GM19240 (cell line): ENCODE results near the gene CCDC85A.

Experiments
- DNase-seq: peaks from one replicate; pipeline ENCODE4 v3.0.0; 2011; ENCODE audit warnings: low spot score; ENCODE audit not compliant: insufficient read length

The CCDC85A gene

DNA sequence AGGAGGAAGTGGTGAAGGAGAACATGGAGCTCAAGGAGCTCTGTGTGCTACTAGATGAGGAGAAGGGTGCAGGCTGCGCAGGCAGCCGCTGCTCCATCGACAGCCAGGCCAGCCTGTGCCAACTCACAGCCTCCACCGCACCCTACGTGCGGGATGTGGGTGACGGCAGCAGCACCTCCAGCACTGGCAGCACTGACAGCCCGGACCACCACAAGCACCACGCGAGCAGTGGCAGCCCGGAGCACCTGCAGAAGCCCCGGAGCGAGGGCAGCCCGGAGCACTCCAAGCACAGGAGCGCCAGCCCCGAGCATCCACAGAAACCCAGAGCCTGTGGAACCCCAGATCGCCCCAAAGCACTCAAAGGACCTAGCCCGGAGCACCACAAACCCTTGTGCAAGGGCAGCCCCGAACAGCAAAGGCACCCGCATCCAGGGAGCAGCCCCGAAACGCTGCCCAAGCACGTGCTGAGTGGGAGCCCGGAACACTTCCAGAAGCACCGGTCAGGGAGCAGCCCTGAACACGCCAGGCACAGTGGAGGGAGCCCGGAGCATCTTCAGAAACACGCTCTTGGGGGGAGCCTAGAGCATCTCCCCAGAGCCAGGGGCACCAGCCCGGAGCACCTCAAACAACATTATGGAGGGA, 9.0 kb downstream of the CCDC85A start:
- DNase-seq: no peak

DNA sequence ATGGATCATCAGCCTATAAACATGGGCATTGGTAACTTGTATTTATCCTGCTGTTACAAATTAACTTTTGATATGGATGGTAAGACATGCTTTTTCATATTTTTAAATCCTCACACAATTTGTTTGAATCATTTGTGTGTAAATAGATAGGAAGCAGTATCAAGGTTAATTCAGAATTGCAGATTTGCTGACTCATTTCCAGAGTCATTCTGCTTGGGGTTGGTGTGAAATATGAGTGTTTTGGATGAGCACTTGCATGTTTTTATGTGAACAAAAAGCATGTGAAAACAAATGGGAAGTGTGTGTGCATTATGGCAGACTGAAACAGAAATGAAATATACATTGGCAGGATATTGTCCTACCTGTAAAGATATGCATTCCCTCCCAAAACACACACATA, 11.8 kb downstream of the CCDC85A start:
- DNase-seq: no peak

DNA sequence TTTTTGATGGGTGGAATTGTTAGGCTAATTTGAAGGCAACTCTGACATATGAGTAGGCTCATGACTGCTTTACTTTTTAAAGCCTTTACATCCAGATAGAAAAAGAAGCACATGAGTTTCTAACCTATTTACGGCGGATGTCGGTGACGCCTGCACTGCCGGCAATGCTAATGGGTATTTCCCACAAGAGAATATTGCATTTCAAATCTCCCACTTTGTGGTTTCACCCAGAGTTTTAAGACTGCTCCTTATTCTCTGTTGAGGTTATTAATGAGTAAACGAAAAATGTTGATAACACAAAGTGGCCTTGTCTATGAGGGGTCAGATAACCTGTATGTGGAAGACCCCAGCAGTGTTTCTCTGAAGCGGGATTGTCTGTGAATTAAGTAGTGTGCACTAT, 14.0 kb downstream of the CCDC85A start:
- no peak for DNase-seq

DNA sequence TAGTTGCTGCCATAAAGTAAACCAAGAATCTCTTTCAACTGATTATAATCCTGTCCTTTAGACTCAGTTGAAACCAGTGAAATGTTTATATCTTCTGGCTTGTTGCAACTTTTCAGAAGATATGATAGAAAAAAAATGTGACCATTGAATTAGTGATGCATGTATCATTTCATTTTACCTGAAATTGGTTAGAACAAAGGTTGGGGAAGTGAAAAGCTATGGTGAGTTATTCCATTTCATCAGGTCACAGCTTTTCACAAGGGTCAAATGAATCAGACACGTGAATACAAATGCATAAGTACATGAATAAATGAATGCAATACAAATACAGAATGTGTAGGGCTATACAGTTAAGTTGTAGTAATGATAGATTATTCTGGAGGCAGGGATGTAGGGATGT, 15.1 kb downstream of the CCDC85A start:
- DNase-seq: no peak

DNA sequence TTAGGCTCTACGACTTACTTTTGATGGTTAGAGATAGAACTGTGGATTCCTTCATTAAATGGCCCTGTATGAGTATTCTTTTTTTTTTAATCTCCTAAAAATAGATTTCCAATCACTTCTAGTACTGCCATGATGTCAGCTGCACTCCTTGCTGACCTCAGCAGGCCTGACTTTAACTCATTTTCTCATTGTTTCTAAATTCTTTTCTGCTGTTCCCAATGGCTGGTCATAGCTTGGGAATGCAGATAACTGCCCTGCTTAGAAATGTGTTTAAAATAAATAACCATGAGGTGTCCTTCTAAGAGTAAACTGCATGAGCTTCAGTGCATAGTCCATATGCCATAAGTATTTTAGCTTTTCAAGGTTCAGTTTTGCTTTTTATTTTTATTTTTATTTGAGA, 15.7 kb downstream of the CCDC85A start:
- DNase-seq: no peak

DNA sequence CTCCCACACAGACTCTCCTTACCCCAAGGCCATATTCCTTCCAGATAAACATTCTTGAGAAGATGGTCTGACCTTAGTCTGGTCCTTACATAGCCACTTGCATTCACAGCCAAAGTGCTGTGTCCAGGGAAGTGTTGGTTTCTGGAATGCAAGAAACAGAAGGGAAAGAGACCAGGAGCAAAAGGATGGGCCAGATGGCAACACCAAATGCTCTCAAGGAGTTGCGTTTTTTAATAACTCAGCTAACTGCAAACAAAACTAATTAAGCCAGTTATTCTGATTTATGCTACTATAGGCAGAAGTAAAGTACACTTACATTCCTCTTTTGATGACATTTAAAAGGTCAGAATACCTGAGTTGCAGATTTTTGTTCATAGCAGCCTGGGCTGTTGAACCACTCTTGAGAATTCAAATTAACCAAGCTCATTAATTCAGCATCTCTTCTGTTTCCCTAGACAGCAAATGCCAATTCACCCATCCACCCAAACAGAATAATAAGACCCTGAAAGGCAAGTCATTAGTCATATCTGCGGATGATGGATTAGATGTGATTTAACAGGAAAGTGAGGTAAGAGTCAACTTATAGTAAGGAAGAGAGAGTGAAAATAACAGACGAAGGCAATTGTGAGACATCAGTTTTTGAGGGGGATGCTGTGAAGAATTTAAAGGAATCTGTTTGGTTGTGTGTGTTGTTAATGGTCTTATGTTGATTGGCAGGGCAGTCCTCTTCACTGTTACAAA, 18.8 kb downstream of the CCDC85A start:
- DNase-seq: no peak

DNA sequence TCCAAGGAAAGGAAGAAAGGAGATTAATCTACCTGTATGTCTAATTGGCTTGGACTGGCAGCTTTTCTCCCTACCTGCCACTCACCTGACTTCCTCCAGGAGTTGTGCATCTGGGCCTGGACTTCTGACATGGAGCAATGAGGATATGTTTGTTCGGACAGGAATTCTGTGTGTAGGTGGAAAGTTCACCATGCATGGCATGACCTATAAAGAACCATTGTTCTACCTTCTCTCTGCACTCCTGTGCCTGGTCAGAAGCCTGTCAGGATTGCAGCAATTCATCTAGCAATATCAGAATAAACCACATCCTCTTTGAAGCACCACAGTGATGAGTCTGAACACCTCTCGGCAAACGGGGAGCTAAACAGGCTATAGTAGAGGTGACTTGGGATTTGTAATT, 20.8 kb downstream of the CCDC85A start:
- no peak for DNase-seq

DNA sequence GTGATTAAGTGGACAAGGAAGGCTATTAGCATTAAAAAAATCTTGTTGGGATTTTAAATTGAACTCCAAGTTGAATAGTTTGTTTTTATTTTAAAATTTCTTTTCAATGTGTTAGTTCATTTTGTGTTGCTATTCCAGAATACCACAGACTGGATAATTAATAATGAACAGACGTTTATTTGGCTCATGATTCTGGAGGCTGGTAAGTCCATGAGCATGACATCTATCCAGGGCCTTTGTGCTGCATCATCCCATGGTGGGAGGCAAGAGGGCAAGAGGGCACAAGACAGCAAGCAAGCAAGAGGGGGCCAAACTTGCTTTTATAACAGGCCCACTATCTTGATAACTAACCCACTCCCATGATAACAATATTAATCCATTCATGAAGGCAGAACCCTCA, 22.5 kb downstream of the CCDC85A start:
- DNase-seq: no peak

DNA sequence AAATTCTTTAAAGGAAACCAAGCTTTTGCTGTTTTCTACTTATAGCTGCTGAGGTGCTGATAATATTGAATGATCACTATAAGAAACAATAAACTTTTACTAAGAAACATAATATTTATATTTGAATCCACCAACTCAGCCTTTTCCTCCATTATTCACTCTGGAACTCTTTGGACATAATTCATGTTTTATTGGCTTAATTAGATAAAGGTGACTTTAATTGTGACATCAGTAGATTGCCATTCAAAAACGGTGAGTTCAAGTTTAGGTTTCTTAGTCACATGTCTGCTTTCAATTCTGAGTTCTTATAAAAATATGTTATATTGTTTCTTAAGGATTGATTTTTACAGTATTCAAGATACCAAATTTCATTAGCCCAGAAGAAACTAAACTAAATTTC, 24.0 kb downstream of the CCDC85A start:
- no peak for DNase-seq

DNA sequence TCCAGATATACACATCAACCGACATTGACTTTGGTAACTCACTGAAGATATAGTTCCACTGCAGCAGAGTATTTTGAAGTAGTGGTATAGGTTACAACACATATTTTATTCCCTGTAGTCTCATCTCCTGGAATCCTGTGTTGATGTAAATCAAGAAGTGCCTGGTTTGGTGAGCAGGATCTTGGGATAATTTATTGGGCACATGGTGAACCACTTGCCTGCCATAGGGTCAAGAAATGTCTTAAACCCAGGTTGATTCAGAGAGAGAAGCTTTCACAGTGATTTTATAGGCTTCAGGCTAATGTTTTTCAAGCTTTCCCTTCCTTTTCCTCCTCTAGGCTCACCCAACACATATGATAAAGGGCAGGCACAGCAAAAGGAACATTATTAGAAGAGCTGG, 24.6 kb downstream of the CCDC85A start:
- DNase-seq: no peak

DNA sequence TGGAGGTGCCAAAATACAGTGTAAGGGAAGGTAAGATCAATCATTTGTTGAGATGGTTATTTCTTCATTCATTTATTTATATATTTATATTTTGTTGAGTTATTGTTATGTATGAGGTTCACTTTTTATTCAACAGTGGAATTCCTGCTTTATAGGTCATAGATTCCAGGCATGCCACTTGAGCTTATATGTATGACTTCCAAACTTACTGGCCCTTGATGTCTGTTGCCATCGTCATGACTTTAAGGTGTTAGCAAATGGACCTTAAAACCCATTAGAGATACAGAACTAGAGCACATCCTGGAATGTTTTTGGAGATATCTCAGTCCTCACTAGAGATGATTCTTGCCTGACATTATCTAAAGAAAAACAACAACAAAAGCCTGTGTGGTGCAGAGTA, 25.9 kb downstream of the CCDC85A start:
- no peak for DNase-seq

DNA sequence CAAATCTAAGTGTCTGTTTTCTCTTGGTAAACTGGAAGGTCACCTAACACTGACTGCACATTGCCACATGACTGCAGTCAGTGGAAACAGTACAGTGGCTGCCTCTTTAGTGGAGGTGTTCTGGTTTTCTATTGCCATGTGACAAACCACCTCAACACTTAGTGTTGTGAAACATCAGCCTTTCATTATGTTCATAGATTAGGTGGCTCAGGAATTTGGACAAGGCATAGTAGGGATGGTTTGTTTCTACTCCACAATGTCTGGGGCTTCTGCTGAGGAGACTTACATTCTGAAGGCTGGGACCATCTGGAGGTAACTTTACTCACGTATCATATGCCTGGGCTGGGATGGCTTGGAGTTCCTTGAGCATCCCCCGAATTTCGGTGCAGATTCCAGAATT, 26.5 kb downstream of the CCDC85A start:
- DNase-seq: no peak

DNA sequence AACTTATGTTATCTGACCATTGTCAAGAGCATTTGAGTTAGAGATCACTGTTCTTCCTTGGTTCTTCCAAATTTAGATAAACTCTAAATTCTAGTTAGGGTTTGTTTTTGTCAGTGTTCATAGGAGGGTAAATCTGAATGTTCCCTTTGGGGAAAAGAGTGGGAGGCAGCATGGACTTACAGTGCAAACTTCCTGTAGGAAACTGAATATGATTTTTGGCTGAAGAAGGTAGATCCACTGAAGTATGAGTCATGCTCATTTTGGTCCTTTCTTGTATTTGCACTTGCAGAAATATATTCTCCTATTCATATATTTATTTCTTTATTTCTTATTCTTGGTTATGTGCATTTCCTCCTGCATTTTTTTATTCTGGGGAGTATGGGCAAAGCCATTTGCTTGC, 27.3 kb downstream of the CCDC85A start:
- no peak for DNase-seq

DNA sequence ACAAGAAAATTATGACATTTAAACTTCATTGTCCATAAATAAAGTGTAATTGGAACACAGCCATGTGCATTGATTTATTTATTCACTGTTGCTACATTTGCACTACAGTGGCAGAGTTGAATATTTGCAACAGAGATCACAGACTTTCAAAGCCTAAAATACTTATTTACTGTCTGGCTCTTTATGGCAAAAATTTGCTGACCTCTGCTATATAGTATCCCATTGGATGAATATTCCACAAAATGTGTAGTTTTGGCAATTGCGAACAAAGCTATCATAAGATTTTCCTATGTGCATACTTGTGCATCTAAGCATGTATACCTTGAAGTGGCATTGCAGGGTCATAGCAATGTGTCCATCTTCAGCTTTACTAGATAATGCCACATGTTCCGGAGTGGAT, 32.1 kb downstream of the CCDC85A start:
- no peak for DNase-seq

DNA sequence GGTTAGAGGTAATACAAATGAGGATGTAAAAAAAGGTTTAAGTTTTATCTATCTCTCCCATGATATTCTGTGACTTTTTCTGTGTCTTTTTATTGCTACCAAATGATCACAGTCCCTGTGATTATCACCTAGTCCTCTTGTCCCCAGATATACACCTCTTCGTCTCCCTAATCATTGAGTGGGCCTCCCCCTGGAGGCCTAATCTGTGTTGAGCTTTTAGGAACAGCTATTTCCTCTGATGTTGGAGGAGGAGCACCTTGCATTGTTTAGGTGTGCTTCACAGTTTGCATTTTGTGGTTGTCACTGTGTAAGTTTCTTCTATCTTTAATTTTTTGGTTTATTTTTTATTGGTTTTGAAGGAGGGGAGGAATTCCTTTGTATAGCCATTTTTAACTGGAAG, 33.3 kb downstream of the CCDC85A start:
- DNase-seq: no peak

DNA sequence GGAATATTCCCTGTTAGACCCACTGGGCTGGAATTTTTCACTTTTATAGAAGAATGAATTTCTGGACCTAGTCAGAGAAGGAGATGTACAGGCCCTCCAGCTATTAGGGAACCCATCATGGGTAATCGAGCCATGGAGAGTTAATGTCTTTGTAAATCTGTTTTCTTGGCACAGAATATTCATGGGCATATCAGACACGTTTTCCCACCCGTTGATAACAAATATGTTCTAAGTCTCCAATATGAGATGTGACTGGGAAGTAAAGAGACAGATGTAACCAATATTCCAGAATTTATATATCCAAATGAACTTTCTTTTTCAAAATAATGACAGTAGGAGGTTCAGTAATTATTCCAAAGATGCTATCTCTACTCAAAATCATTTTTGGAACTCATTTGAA, 38.7 kb downstream of the CCDC85A start:
- DNase-seq: no peak

DNA sequence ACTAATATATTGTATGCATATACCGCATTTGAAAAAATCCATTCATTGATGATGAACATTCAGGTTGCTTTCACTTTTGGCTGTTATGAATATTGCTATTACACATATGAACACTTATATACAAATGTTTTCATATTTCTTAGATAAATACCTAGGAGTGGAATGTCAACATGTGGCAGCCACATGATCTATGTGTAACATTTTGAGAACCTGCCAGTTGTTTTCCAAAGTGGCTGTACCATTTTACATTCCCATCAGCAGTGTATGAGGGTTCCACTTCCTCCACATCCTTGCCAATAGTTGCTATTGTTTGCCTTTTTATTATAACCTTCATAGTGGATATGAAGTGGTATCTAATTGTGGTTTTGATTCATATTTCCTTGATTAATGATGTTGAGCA, 40.5 kb downstream of the CCDC85A start:
- no peak for DNase-seq

DNA sequence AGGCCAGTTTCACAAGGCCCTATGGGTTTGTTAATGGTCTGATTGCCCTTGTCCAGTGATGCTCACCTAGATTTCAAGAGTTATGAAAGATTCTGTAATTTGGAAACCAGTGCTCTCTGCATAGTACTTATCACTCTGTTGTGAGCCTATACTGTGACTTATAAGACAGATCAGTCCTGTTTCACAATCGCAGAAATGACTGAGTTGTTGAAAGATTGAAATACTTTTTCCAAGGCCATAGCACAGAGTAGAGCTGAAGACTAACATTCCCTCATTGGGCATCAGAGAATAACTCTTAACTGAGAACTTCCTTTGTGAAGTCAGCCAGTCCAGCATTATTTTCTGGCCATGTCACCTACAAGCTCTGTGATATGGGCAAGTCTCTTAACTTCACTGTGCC, 44.0 kb downstream of the CCDC85A start:
- DNase-seq: no peak

DNA sequence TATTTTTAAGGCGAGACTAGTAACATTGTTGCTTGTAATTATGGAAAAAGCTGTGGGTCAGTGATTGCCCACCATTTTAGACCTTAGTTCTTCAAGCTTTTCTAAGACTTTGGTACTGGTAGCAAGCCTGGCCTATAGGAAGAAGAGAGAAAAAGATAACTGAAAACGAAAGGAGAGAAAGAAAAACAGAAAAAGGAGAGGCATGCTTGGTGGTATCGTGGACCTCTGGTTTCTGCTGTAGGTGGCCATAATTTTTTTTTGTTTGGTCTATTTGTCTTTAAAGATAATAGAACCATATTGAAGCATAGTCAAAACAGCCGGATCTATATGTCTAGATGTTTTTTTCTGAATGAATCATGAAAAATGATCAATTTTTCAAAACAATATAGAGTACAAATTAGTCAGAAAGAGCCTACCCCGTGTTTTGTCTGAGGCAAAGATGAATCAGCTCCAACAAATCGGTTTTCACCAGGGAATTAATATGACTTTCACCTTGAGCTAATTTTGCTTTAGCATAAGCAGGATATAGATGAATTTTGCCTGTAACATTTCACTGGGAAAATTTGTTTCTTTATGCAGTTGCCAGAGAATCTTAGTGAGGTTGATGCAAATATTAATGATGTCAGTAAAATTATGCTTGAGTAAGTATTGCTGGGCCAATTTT, 45.7 kb downstream of the CCDC85A start:
- DNase-seq: no peak

DNA sequence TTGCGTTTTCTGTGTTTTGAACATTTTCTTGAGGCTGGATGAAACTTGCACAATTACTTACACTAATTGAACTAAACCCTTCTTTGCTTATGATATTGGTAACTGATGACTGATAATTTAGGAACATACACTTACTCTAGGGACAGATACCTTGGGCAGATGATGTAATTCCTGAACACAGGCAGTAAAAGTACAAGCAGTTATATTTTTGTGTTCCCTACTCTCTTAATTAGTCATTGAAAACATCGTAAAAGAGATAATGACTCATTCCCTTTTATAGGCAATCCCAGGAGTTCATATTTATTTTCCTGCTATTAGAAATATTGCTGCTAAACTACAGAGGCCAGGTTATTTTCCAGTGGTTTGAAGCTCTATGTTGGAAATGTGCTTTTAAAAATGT, 46.4 kb downstream of the CCDC85A start:
- no peak for DNase-seq

DNA sequence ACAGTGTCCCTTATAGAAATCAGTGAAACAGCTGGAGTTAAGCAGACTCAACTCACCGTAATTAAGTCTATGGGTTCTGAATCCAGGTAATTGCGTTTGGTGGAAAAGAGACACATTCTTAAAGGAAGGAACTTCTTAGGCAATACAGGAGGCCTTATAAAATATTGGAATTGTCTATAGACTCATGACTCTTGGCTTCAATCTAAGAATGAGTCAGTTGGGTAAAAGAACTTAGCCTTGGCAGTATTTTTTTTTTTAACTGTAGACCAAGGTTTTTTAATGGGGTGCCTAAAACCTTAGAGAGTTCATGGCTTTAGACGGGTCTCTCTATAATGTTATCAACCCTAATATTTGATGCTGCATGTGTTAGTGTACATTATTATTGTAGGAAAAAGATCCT, 47.6 kb downstream of the CCDC85A start:
- no peak for DNase-seq

DNA sequence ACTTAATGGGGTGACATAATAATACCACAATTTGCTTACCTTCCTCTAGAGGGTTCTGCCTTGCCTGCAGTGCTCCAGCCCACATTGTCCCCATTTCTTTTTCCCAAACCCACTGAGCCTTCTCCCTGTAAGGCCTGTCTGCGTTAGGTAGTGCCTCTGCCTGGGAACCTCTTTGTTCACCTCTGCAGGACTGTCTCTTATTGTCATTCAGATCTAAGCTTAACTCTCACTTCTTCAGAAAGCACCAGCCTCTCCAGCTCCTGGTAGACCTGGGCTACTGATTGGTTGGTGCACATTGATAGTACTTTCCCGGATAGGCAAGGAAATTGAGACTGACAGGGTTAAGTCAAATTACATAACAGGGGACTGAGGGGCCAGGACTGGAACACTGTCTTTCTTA, 49.1 kb downstream of the CCDC85A start:
- no peak for DNase-seq

DNA sequence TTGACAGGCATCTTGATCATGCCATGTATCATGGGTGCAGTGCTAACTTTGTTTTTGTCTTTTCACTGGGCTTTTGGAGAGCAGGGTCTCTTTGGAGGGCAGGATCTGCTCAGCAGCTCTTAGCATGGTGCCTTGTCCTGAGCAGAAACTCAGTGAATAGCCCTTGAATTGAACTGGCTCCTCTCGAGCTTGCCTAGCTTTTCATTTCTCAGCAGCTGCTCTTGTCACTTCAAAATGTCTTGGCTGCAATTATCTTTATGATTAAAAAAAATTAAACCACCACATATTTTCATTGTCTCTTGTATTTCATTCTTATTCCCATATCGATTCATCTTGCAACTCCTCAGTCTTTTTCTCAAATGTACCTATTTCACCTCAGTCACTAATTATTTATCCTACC, 50.5 kb downstream of the CCDC85A start:
- no peak for DNase-seq
